HG03095 (cell line): Measurements from ENCODE around the gene CAPN6.

ENCODE experiments used
- ATAC-seq: cut with Tn5 transposase; IDR thresholded peaks from one replicate; pipeline ENCODE4 v1.9.1; 2021; ENCODE audit warnings: moderate library complexity; ENCODE audit not compliant: unreplicated experiment

Gene CAPN6, protein sequence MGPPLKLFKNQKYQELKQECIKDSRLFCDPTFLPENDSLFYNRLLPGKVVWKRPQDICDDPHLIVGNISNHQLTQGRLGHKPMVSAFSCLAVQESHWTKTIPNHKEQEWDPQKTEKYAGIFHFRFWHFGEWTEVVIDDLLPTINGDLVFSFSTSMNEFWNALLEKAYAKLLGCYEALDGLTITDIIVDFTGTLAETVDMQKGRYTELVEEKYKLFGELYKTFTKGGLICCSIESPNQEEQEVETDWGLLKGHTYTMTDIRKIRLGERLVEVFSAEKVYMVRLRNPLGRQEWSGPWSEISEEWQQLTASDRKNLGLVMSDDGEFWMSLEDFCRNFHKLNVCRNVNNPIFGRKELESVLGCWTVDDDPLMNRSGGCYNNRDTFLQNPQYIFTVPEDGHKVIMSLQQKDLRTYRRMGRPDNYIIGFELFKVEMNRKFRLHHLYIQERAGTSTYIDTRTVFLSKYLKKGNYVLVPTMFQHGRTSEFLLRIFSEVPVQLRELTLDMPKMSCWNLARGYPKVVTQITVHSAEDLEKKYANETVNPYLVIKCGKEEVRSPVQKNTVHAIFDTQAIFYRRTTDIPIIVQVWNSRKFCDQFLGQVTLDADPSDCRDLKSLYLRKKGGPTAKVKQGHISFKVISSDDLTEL

DNA sequence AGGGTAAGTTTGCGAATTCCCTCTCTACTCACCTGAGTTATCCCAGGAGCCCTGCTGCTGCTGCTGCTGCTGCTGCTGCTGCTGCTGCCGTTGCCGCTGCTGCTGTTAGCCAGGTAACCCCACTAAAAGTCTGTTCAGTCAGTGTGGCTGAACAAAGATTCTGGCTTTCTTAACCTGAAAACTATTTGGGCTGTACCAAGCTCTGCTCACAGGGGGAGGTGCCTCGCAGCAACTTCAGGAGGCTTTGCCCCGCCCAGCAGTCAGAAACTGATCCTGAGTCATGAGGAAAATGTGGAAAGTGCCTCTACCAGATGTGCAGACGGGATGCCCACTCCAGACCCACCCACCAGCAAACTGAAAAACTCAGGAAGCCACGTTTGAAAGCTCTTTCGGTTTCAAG is at the start of gene CAPN6:
CAPN6 (minus strand) TSS at position 145 of the 400 bp plus-strand sequence. CDS start 6,547 bp downstream, outside the sequence.
- ATAC-seq = no peak

DNA sequence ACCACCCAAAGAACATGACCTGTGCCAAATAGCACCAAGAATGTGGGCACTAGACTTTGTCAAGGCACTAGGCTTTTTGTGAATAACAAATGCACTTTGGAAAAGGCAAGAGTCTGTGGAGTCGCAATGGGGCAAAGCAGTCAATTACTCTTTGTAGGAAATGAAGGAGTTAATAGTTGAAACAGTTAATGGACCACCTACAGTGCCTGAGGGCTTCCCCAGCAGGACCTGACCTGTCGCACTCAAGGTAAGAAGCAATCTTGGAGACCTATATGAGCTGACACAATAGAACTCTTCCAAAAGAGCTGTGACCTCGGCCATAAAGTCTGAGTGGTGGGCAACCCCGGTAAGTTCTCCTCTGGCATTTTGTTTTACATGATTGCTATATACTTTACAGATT is 49.2 kb upstream of the CAPN6 start:
- no peak for ATAC-seq

DNA sequence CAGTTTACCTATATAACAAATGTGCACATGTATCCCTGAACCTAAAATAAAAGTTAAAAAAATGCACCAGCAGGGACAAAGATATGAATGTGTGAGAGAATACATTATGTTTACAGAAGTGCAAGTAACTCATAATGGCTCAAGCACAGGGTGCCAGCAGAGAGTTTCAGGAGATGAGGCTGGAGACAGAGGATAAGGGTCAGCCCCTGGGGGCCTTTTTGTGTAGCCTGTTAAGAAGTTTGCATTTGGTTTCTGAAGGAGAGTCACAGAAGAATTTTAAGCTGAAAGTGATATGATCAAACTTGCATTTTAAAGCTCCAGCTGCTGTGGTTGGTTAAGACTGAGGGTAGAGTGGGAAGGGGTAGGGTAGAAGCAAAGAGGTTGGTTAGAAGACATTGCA is 48.6 kb upstream of the CAPN6 start:
- ATAC-seq = no peak

DNA sequence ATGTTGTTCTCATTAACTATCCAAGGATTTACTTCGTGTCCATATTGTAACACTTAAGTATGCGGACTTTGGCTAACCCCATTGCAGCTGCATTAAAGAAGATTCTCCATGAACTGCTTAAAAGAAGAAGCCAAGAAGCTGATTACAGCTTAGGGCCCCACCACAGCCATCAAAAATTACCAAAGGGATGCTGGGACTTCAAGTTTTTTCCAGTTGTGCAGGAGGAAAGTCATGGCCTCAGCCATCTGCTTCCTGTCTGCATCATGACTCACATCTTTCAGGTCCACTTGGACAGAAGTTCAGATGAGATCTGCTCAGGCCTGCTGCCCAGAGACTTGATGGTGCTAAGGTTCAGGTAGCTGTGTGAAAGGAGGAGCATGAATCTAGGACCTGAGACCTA is 38.8 kb upstream of the CAPN6 start:
- ATAC-seq = no peak

- ATAC-seq = no peak
Observed at GRCh38 chrX:111308039-111308438, 37.8 kb upstream of the CAPN6 start.

- no peak for ATAC-seq
Observed at GRCh38 chrX:111302284-111302683, 32.0 kb upstream of the CAPN6 start.

- ATAC-seq = no peak
Observed at GRCh38 chrX:111288841-111289240, 18.6 kb upstream of the CAPN6 start.

DNA sequence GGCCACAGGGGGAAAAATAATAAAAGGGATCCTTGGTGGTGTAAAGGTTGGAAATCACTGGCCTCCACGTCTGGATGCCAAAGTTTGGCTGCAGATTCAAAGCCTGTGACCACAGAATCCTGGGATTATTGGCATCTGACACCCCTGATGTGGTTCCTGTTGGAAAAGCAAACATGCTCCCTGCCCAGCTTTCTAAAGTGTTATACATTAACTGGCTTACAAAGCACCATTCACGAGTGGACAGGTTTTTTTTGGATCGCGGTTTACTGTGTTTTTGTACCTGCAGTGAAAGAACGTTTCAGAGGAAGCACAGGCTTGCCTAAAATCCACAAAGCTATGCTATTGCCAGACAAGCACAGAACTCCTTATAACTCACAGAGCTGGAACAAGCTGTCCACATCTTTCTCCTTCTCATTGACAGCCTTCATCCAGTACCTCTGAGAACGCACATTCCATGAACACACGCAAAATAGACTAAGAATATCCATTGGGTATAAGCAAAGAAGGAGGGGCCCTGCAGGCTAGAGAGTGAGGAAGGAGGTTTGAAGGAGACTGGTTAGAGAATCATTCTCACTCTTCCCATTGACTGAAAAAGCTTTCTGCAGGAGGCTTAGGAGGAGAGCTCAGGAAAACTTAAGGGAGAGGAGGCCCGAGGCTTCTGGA is 14.5 kb upstream of the CAPN6 start:
- no peak for ATAC-seq

DNA sequence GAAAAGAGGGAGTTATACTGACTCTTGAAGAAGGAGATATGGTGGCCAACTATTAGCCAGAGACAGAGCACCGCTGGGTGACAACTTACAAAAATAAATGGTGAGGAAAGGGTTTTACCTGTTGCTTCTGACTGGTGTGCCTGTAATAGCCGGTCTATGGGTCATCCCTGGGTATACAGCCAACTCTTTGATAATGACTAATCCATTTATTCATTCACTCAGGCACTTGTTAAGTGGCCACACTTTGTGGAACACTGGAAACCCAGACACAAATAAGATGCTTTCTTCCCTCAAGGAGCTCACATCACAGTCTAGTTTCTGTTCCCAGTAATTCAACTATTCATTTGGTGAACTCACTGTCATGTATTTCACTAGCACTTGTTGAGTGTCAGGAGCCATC is 13.2 kb upstream of the CAPN6 start:
- no peak for ATAC-seq

DNA sequence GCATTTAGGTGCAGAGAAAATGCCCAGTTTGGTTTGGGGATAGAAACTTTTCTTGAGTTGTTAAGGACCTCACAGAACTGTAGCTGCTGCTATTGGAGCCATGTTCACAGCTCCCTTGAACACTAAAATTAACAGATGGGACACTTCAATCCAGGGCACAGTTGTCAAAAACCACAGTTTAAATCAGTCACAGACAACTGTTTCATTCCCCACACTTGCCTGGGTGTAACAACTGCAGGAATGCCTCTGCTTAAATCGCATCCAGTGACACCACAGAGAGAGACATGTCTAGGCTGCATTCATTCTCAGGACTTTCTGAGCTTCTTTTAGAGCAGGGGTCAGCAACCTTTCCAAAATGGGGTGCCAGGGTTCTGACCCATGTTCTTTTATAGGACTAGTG is 12.7 kb upstream of the CAPN6 start:
- no peak for ATAC-seq

GRCh38 chrX:111282139-111282538 is 11.9 kb upstream of the CAPN6 start:
- no peak for ATAC-seq

DNA sequence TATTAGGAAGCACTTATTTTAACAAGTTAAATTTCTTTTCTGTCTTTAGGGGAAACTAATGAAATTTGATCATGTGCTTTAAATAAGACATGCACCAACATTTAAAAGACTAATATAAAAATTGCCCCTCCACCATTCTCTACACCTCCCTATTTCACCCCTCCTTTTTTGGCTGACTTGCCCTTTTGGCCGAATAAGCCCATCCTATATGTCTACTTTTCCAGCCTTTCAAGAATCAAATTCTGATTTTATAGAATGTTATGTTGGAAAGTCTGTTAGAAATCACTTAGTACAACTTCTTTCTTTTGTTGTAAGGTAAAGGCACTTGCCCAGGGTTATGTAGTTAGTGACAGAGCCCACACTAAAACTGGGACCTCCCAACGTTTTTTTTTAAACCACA is 1.8 kb downstream of the CAPN6 start:
- ATAC-seq = no peak

DNA sequence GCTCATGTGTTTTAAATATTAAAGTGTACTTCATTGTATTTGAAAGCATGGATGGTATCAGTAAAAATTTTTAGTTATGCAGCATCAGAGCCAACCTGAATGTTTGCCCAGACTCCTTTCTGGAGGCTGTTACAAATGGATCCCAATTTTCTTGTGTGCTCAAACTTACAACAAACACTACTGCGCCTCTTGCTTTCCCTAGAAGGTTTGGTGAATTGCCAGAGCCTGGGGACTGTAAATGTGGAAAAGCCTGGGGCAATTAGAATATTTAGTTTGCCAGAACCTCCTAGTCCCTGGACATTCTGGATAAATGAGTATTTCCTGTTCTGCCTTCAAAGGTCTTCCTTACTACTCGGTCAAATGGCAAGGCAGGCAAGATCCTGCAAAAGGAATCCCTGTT is 4.8 kb downstream of the CAPN6 start:
- no peak for ATAC-seq

GRCh38 chrX:111264385-111264784 is 5.9 kb downstream of the CAPN6 start:
- no peak for ATAC-seq

DNA sequence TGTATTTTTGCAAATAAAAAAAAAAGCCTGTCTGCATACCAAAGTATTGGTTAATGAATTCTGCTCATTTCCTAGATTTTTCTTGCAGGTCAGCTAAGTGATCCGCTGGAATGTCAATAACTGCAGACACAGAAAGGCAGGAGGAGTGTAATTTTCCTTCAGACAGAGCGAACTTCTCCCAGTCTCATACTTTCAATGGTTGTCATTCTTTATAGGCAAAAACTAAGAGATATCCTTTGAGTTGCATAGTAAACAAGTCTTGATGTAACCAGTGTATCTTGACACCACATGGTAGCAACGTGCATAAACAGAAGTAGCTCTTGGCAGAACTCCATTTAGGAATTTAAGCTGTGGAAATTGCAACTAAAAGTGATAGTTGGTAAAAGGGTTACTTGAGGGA is 8.2 kb downstream of the CAPN6 start:
- ATAC-seq = no peak

- ATAC-seq = no peak
Observed at GRCh38 chrX:111260451-111260850, 9.8 kb downstream of the CAPN6 start.

GRCh38 chrX:111259559-111259958 is 10.7 kb downstream of the CAPN6 start:
- ATAC-seq = no peak

GRCh38 chrX:111257733-111258132 is 12.6 kb downstream of the CAPN6 start:
- ATAC-seq = no peak

DNA sequence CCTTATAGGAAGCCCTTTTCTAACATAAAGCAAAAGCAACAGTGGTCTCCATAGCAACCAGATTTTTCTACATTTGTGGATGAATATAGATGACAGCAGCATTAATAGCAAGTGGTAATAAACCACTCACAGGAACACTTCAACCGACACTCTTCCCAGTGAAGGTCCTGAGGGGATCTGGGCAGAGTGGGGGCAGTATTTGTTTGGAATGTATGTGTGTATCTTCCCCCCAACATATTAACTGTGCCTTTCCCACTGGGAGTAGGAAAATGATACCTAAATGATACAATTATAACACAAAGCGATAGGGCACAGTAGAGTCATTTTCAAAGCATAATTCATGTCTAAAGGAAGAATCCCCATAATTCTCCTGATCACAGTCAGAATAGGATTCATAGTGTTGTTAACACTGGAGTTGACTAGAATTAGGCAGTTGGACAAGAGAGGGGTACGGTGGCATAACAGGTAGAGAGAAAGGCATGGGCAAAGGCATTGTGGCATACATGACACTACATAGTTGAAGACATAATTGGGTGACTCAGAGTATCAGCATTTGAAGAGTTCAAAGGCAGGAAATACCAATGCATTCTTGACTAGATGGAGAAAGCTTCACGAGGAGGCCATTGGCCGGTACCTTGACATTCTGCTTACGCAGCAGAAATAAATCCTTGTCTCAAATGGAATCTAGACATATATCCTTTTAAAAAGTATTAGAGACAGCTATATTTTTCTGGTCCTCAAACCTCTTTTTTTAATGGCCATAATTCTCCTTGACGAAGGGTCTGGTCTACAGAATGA is 15.2 kb downstream of the CAPN6 start:
- no peak for ATAC-seq

- ATAC-seq = no peak
Observed at GRCh38 chrX:111244235-111244750, 26.0 kb downstream of the CAPN6 start.

- no peak for ATAC-seq
Observed at GRCh38 chrX:111216293-111216801, 53.9 kb downstream of the CAPN6 start.
